Keratinocyte (primary cell): Measurements from ENCODE around the gene MC2R. TPM values are rescaled to one million over a fixed set of nuclear protein-coding genes. Genes with fewer than 3 reads are reported as not detected.

ENCODE experiments used
- DNase-seq: peaks from one replicate; pipeline ENCODE4 v3.0.0-alpha.2; 2011; ENCODE audit warnings: low read depth, missing footprints, low spot score
- FAIRE-seq: peaks from 2 replicates; lab custom pipeline; 2011; peaks lifted over from hg19 to GRCh38; lab: Jason Lieb, UNC
- H2AFZ ChIP-seq: 2 replicates; pipeline ENCODE4 v1.6.0; 2012; ENCODE audit warnings: low read length, control low read depth, inconsistent platforms; ENCODE audit not compliant: control insufficient read depth
- H3K27ac ChIP-seq: 2 replicates; pipeline ENCODE4 v1.5.1; 2011; ENCODE audit warnings: low read length; ENCODE audit not compliant: control insufficient read depth, insufficient read depth
- H3K27me3 ChIP-seq: 3 replicates; pipeline ENCODE4 v1.6.0; 2011; ENCODE audit warnings: low read length; ENCODE audit not compliant: control insufficient read depth, insufficient read depth; ENCODE audit errors: extremely low read depth
- H3K36me3 ChIP-seq, 2 experiments: 2 replicates in 1 of 2; 3 replicates in 1 of 2; pipeline ENCODE4 v1.5.1; 2011; ENCODE audit warnings: low read length in 2 of 2, mild to moderate bottlenecking in 1 of 2; ENCODE audit not compliant: control insufficient read depth in 2 of 2, insufficient read depth in 2 of 2; ENCODE audit errors: extremely low read depth in 1 of 2
- H3K4me1 ChIP-seq: 3 replicates; pipeline ENCODE4 v1.5.1; 2011; ENCODE audit warnings: low read length; ENCODE audit not compliant: control insufficient read depth, insufficient read depth; ENCODE audit errors: extremely low read depth
- H3K4me2 ChIP-seq: 3 replicates; pipeline ENCODE4 v1.6.0; 2011; ENCODE audit warnings: low read depth, low read length; ENCODE audit not compliant: control insufficient read depth, insufficient read depth; ENCODE audit errors: extremely low read depth
- H3K4me3 ChIP-seq, 3 experiments: fragments of 200-600 bp in 1 of 3; sonication (generic) in 1 of 3; 2 replicates in 2 of 3; 3 replicates in 1 of 3; pipeline ENCODE4 v1.5.1; 2011 to 2016; ENCODE audit warnings: low read length in 3 of 3, mild to moderate bottlenecking in 3 of 3, control low read depth in 2 of 3, inconsistent platforms in 1 of 3, low read depth in 1 of 3, mixed read lengths in 1 of 3, mixed run types in 1 of 3, moderate library complexity in 1 of 3; ENCODE audit not compliant: control insufficient read depth in 2 of 3, insufficient read depth in 2 of 3; ENCODE audit errors: extremely low read depth in 1 of 3
- H3K79me2 ChIP-seq: 2 replicates; pipeline ENCODE4 v1.6.0; 2012; ENCODE audit warnings: low read length; ENCODE audit not compliant: control insufficient read depth, insufficient read depth
- H3K9ac ChIP-seq: 3 replicates; pipeline ENCODE4 v1.6.0; 2011; ENCODE audit warnings: low read length; ENCODE audit not compliant: control insufficient read depth, insufficient read depth; ENCODE audit errors: extremely low read depth
- H3K9me1 ChIP-seq: 3 replicates; pipeline ENCODE4 v1.6.0; 2011; ENCODE audit warnings: low read length; ENCODE audit not compliant: control insufficient read depth, insufficient read depth; ENCODE audit errors: extremely low read depth
- H3K9me3 ChIP-seq: 2 replicates; pipeline ENCODE4 v1.5.1; 2012; ENCODE audit warnings: low read depth, low read length; ENCODE audit not compliant: control insufficient read depth
- H4K20me1 ChIP-seq: 3 replicates; pipeline ENCODE4 v1.6.0; 2011; ENCODE audit warnings: low read length; ENCODE audit not compliant: control insufficient read depth, insufficient read depth; ENCODE audit errors: extremely low read depth
- CTCF ChIP-seq, 3 experiments: IDR thresholded peaks in 1 of 3; conservative IDR thresholded peaks in 1 of 3; optimal IDR thresholded peaks in 1 of 3; 2 replicates in 2 of 3; 3 replicates in 1 of 3; pipeline versions ENCODE3 to v1.5.1; 2011; ENCODE audit warnings: low read length in 3 of 3, mild to moderate bottlenecking in 3 of 3, moderate library complexity in 2 of 3, control low read depth in 1 of 3, inconsistent platforms in 1 of 3; ENCODE audit not compliant: insufficient read depth in 2 of 3; ENCODE audit errors: extremely low read depth in 1 of 3
- EZH2 ChIP-seq: IDR thresholded peaks from one replicate; pipeline ENCODE4 v1.6.1; 2012; ENCODE audit warnings: inconsistent platforms, mild to moderate bottlenecking, low read length, moderate library complexity
- dilution Hi-C: fragments of 300-500 bp; cut with MboI; formaldehyde crosslinking; loops from one replicate; pipeline ENCODE4 v1.7.0; 2020; ENCODE audit warnings: low sequenced_read_pairs; ENCODE audit not compliant: extremely low pct_ligation_motif_present
- polyA plus RNA-seq, 5 experiments: library from polyadenylated mRNA; depleted of rRNA in 3 of 5; stranded (reverse) in 3 of 5; stranded (forward) in 1 of 5; unstranded in 1 of 5; fragments of >200 nt; gene quantifications; 1 replicate in 1 of 5; 2 replicates in 3 of 5; 3 replicates in 1 of 5; pipeline versions ENCODE4 v1.2.1 to v1.2.3, GENCODE V29; 2011 to 2012; ENCODE audit warnings: missing spikeins in 2 of 5, low read depth in 1 of 5, low replicate concordance in 1 of 5

The MC2R gene
- polyA plus RNA-seq, 1 donor (not counting 4 experiments of a cell fraction or from before 2014, with no cell fraction given), result not detected

DNA sequence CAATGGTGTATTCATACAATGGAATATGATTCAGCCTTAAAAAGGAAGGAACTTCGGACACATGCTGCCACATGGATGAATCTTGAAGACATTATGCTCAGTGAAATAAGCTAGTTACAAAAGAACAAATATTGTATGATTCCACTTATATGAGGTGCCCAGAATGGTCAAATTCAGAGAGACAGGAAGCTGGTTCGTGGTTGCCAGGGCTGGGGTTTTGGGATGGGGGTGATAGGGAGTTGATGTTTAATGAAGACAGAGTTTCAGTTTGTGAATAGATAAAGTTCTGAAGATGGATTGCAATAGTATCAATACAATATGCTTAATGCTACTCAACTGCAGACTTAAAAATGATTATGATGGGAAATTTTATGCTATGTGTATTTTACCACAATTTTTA is 28.0 kb upstream of the MC2R start:
- Histone ChIP-seq H3K9me3 (peaks cover 3% of the 10 kb centered on the region), H3K9ac (no peak overlapping the region), H3K79me2 (no peaks in the 10 kb centered on the region), H2AFZ (no peak overlapping the region), H3K27me3 (no peaks in the 10 kb centered on the region), H3K4me2 (no peak overlapping the region), H3K4me1 (no peaks in the 10 kb centered on the region), H3K9me1 (no peaks in the 10 kb centered on the region), H3K27ac (no peak overlapping the region), H3K36me3 (no peaks in the 10 kb centered on the region), H3K4me3 (no peak overlapping the region), H4K20me1 (no peaks in the 10 kb centered on the region)
- no peak for DNase-seq
- TF ChIP-seq EZH2, result no peak
- no peak for TF ChIP-seq CTCF (optimal IDR thresholded peaks at IDR 0.05 in 1 of 3, IDR thresholded peaks at IDR 0.05 in 1 of 3, conservative IDR thresholded peaks at IDR 0.05 in 1 of 3; ENCODE audit: extremely low read depth in 1 of 3, insufficient read depth in 2 of 3, low read length in 3 of 3)
- FAIRE-seq, result no peak
- dilution Hi-C loops, result no loop called here

GRCh38 chr18:13940326-13940725 is 25.0 kb upstream of the MC2R start:
- Histone ChIP-seq H3K9ac (no peak overlapping the region), H3K9me1 (no peaks in the 10 kb centered on the region), H4K20me1 (no peaks in the 10 kb centered on the region), H3K27ac (no peak overlapping the region), H3K4me1 (no peaks in the 10 kb centered on the region), H3K27me3 (no peaks in the 10 kb centered on the region), H3K4me3 (no peak overlapping the region), H3K36me3 (no peaks in the 10 kb centered on the region), H2AFZ (no peak overlapping the region), H3K79me2 (no peaks in the 10 kb centered on the region), H3K4me2 (no peak overlapping the region), H3K9me3 (peaks cover 3% of the 10 kb centered on the region)
- dilution Hi-C loops, result no loop called here
- TF ChIP-seq EZH2, result no peak
- TF ChIP-seq CTCF (optimal IDR thresholded peaks at IDR 0.05 in 1 of 3, IDR thresholded peaks at IDR 0.05 in 1 of 3, conservative IDR thresholded peaks at IDR 0.05 in 1 of 3; ENCODE audit: extremely low read depth in 1 of 3, insufficient read depth in 2 of 3, low read length in 3 of 3), result no peak
- FAIRE-seq (no peak), DNase-seq (no peak)
